Measurements from ENCODE around the gene SRSF3. TPM values are rescaled to one million over a fixed set of nuclear protein-coding genes. Genes with fewer than 3 reads are reported as not detected.
"Not testable (repeated sequence)": the region's sequence is repeated elsewhere in the genome, so short reads cannot be mapped to it uniquely, and the experiment has no call there.

The SRSF3 gene
- total RNA-seq, 1 experiment from 2014 or later: 682 TPM

DNA sequence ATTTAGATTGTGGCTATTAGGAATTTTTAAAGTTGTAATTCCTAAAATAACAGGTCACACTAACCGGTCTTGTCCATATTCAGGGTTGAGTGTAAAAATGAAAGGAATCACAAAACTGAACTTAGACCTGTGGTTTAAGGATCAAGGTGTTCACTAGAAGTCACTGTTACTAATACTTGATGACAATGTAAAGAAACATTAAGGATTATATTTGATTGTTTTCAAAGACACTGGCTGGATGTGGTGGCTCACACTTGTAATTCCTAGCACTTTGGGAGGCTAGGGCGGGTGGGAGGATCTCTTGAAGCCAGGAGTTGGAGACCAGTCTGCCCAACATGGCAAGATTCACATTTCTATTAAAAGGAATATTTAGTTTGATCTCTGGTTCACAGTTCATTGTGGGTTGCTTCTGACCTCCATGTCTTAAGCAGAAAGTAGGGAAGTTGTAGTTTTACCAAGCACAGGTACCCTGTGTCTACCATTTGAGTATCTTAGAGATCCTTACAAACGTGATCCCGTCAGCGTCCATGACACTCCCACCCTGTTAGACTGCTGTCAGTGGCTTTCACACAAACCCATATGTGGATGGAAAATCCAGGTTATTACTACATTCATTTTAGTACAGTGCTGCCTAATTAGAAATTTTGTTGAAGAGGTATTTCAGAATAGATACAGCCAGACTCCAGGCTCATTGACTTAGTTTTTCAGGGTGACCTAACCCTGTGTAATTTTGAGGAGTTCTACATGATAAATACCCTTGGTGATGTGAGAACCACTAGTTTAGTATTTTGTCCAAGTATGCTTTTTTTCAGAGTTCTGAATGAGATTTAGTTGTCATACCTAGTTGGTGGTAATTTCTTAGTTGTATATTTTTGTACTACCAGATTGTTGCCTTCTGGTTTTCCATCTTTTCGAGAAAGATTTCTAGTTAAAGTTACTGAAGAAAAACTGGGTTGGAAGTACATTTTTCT lies 10.2 kb downstream of the SRSF3 start:
- TF ChIP-seq, protein P1, sequence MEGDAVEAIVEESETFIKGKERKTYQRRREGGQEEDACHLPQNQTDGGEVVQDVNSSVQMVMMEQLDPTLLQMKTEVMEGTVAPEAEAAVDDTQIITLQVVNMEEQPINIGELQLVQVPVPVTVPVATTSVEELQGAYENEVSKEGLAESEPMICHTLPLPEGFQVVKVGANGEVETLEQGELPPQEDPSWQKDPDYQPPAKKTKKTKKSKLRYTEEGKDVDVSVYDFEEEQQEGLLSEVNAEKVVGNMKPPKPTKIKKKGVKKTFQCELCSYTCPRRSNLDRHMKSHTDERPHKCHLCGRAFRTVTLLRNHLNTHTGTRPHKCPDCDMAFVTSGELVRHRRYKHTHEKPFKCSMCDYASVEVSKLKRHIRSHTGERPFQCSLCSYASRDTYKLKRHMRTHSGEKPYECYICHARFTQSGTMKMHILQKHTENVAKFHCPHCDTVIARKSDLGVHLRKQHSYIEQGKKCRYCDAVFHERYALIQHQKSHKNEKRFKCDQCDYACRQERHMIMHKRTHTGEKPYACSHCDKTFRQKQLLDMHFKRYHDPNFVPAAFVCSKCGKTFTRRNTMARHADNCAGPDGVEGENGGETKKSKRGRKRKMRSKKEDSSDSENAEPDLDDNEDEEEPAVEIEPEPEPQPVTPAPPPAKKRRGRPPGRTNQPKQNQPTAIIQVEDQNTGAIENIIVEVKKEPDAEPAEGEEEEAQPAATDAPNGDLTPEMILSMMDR (conservative IDR thresholded peaks at IDR 0.05; ENCODE audit: low read depth, low read length): no peak
- TF ChIP-seq EZH2 (IDR thresholded peaks at IDR 0.05; ENCODE audit: borderline replicate concordance, low read depth, low read length, poor library complexity, severe bottlenecking): no peak
- BruUV-seq (replicated peaks): no TSS peak
- H3K9me3 ChIP-seq (ENCODE audit: low read depth, low read length, poor library complexity, severe bottlenecking): no peaks in the 10 kb centered on the region
- intact Hi-C loops (cut with micrococcal nuclease; ENCODE audit: unreplicated experiment): no loop called here
- H3K36me3 ChIP-seq (ENCODE audit: insufficient read depth, low read length, poor library complexity, severe bottlenecking): peaks cover 99% of the 10 kb centered on the region
- DNase-seq (ENCODE audit: low spot score): no peak
- POLR2A ChIA-PET (ENCODE audit: low non-redundant PET): interaction anchor here (0.7 to 1.4 kb wide), 2 partner anchors 11 to 113 kb away, joined by 3 to 6 read pairs; no protein-coding TSS in a partner anchor
- H3K4me3 ChIP-seq (ENCODE audit: low read depth, low read length, poor library complexity, severe bottlenecking): no peak overlapping the region
- no peak overlapping the region for H3K27ac ChIP-seq (ENCODE audit: low read depth, low read length, poor library complexity, severe bottlenecking)
- H3K27me3 ChIP-seq (replicated peaks; ENCODE audit: insufficient read depth, low read depth, low read length, poor library complexity): no peaks in the 10 kb centered on the region
- H3K4me1 ChIP-seq (ENCODE audit: insufficient read depth, low read length, poor library complexity, severe bottlenecking): peaks cover 45% of the 10 kb centered on the region
- CTCF ChIA-PET: no interaction called here

- TF ChIP-seq, protein P1 (conservative IDR thresholded peaks at IDR 0.05; ENCODE audit: low read depth, low read length): no peak
- no peak for TF ChIP-seq EZH2 (IDR thresholded peaks at IDR 0.05; ENCODE audit: borderline replicate concordance, low read depth, low read length, poor library complexity, severe bottlenecking)
- H3K4me1 ChIP-seq (ENCODE audit: insufficient read depth, low read length, poor library complexity, severe bottlenecking): peaks cover 37% of the 10 kb centered on the region
- intact Hi-C loops (cut with micrococcal nuclease; ENCODE audit: unreplicated experiment): no loop called here
These were observed 11.0 kb downstream of the SRSF3 start for GRCh38 chr6:36605143-36605542.

GRCh38 chr6:36605560-36606391 lies 11.6 kb downstream of the SRSF3 start:
- Histone ChIP-seq H3K4me1 (ENCODE audit: insufficient read depth, low read length, poor library complexity, severe bottlenecking) (peaks cover 31% of the 10 kb centered on the region), H3K9me3 (ENCODE audit: low read depth, low read length, poor library complexity, severe bottlenecking) (no peaks in the 10 kb centered on the region), H3K36me3 (ENCODE audit: insufficient read depth, low read length, poor library complexity, severe bottlenecking) (peaks cover 95% of the 10 kb centered on the region), H3K4me3 (ENCODE audit: low read depth, low read length, poor library complexity, severe bottlenecking) (no peak overlapping the region), H3K27ac (ENCODE audit: low read depth, low read length, poor library complexity, severe bottlenecking) (no peak overlapping the region), H3K27me3 (replicated peaks; ENCODE audit: insufficient read depth, low read depth, low read length, poor library complexity) (no peaks in the 10 kb centered on the region)
- DNase-seq (ENCODE audit: low spot score): no peak
- BruUV-seq (replicated peaks): no TSS peak
- TF ChIP-seq, protein P1 (conservative IDR thresholded peaks at IDR 0.05; ENCODE audit: low read depth, low read length): no peak
- no peak for TF ChIP-seq EZH2 (IDR thresholded peaks at IDR 0.05; ENCODE audit: borderline replicate concordance, low read depth, low read length, poor library complexity, severe bottlenecking)
- intact Hi-C loops (cut with micrococcal nuclease; ENCODE audit: unreplicated experiment): no loop called here
- POLR2A ChIA-PET (ENCODE audit: low non-redundant PET): interaction anchor here (0.6 kb wide), 2 partner anchors 8 to 11 kb away, joined by 5 read pairs; no protein-coding TSS in a partner anchor
- CTCF ChIA-PET: no interaction called here

More at GRCh38 chr6:36605143-36605542, 11.0 kb downstream of the SRSF3 start:
- Histone ChIP-seq H3K27ac (ENCODE audit: low read depth, low read length, poor library complexity, severe bottlenecking) (no peak overlapping the region), H3K9me3 (ENCODE audit: low read depth, low read length, poor library complexity, severe bottlenecking) (no peaks in the 10 kb centered on the region), H3K4me3 (ENCODE audit: low read depth, low read length, poor library complexity, severe bottlenecking) (no peak overlapping the region), H3K27me3 (replicated peaks; ENCODE audit: insufficient read depth, low read depth, low read length, poor library complexity) (no peaks in the 10 kb centered on the region), H3K36me3 (ENCODE audit: insufficient read depth, low read length, poor library complexity, severe bottlenecking) (peaks cover 99% of the 10 kb centered on the region)
- POLR2A ChIA-PET (ENCODE audit: low non-redundant PET): no interaction called here
- no peak for DNase-seq (ENCODE audit: low spot score)
- BruUV-seq (replicated peaks): no TSS peak
- CTCF ChIA-PET: no interaction called here

DNA sequence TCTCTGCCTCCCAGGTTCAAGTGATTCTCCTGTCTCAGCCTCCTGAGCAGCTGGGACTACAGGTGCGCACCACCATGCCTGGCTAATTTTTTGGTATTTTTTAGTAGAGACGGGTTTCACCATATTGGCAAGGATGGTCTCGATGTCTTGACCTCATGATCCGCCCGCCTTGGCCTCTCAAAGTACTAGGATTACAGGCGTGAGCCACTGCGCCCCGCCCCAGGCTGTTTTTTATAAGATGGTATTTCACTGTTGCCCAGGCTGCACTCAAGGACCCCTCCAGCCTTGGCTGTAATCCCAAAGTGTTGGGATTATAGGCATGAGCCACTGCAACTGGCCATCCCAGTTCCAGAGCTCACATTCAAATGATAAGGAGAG lies 13.1 kb downstream of the SRSF3 start:
- DNase-seq (ENCODE audit: low spot score); H3K4me3 ChIP-seq (ENCODE audit: low read depth, low read length, poor library complexity, severe bottlenecking); intact Hi-C loops (cut with micrococcal nuclease; ENCODE audit: unreplicated experiment); CTCF ChIA-PET; H3K9me3 ChIP-seq (ENCODE audit: low read depth, low read length, poor library complexity, severe bottlenecking); BruUV-seq (replicated peaks); H3K27me3 ChIP-seq (replicated peaks; ENCODE audit: insufficient read depth, low read depth, low read length, poor library complexity): not testable (repeated sequence)
- Histone ChIP-seq H3K36me3 (ENCODE audit: insufficient read depth, low read length, poor library complexity, severe bottlenecking) (peaks cover 83% of the 10 kb centered on the region), H3K27ac (ENCODE audit: low read depth, low read length, poor library complexity, severe bottlenecking) (peak overlapping the region; percentile 11), H3K4me1 (ENCODE audit: insufficient read depth, low read length, poor library complexity, severe bottlenecking) (peaks cover 19% of the 10 kb centered on the region)
- POLR2A ChIA-PET (ENCODE audit: low non-redundant PET): interaction anchor here (0.7 kb wide), 1 partner anchor 481 kb away, joined by 4 read pairs; no protein-coding TSS in a partner anchor
